ENCODE data around the gene MYBPHL.

MYBPHL gene

DNA sequence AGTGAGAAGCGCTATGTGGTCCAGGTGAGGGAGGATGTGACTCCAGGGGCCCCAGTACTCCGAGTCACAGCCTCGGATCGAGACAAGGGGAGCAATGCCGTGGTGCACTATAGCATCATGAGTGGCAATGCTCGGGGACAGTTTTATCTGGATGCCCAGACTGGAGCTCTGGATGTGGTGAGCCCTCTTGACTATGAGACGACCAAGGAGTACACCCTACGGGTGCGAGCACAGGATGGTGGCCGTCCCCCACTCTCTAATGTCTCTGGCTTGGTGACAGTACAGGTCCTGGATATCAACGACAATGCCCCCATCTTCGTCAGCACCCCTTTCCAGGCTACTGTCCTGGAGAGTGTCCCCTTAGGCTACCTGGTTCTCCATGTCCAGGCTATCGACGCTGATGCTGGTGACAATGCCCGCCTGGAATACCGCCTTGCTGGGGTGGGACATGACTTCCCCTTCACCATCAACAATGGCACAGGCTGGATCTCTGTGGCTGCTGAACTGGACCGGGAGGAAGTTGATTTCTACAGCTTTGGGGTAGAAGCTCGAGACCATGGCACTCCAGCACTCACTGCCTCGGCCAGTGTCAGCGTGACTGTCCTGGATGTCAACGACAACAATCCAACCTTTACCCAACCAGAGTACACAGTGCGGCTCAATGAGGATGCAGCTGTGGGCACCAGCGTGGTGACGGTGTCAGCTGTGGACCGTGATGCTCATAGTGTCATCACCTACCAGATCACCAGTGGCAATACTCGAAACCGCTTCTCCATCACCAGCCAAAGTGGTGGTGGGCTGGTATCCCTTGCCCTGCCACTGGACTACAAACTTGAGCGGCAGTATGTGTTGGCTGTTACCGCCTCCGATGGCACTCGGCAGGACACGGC, 55.3 kb downstream of the MYBPHL start:
- no peak for DNase-seq (ENCODE audit: low read depth)

DNA sequence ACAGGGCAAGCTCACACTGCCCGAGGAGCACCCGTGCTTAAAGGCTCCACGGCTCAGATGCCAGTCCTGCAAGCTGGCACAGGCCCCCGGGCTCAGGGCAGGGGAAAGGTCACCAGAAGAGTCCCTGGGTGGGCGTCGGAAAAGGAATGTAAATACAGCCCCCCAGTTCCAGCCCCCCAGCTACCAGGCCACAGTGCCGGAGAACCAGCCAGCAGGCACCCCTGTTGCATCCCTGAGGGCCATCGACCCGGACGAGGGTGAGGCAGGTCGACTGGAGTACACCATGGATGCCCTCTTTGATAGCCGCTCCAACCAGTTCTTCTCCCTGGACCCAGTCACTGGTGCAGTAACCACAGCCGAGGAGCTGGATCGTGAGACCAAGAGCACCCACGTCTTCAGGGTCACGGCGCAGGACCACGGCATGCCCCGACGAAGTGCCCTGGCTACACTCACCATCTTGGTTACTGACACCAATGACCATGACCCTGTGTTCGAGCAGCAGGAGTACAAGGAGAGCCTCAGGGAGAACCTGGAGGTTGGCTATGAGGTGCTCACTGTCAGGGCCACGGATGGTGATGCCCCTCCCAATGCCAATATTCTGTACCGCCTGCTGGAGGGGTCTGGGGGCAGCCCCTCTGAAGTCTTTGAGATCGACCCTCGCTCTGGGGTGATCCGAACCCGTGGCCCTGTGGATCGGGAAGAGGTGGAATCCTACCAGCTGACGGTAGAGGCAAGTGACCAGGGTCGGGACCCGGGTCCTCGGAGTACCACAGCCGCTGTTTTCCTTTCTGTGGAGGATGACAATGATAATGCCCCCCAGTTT, 56.1 kb downstream of the MYBPHL start:
- no peak for DNase-seq (ENCODE audit: low read depth)

GRCh38 chr1:109249654-109250401, 57.0 kb downstream of the MYBPHL start:
- no peak for DNase-seq (ENCODE audit: low read depth)

DNA sequence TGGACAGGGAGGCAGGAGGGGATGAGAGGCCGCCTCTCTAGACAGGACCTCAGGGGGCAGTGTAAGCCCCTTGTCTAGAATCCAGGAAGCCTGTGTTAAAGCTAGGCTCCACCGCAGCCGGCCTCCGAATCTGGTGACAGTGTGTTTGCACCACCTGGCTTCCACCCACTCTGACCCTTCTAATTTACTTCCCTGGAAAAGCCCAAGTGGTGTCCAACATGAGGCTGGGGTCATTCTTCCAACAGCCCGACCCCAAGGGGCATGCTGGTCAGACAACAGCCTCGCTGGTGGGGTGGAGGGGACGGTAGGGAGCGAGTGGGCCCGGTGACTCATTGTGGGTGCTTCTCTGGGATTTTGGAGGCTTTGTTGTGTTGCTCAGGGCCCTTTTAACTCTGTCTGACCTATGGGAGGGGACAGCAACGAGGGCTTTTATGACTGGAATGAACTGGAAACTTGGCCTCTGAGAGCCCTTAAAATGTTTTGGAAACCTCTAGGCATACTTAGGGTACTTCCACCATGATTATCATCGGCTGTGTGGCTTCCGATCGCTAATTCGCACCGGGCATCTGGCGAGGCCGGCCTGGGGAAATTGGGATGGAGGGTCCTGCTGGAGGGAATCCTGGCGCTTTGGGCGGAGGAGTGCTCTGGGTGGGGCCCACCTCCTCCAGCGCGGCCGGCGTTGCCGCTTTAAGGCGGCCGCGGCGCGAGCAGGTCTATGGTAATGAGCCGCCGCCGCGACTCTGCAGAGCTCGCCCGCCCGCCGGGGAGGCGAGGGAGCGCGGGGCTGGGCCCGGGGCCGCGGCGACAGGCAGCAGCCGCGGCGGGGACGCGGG, 57.8 kb downstream of the MYBPHL start, which contains the start of gene CELSR2:
Gene CELSR2 (plus strand): TSS at position 743 of the 833 bp plus-strand sequence. CDS start 541 bp downstream, outside the sequence.
- peak; percentile 15 for DNase-seq (ENCODE audit: low read depth)

- DNase-seq (ENCODE audit: low read depth), result no peak
These were observed 58.4 kb downstream of the MYBPHL start for GRCh38 chr1:109248444-109248796.

DNA sequence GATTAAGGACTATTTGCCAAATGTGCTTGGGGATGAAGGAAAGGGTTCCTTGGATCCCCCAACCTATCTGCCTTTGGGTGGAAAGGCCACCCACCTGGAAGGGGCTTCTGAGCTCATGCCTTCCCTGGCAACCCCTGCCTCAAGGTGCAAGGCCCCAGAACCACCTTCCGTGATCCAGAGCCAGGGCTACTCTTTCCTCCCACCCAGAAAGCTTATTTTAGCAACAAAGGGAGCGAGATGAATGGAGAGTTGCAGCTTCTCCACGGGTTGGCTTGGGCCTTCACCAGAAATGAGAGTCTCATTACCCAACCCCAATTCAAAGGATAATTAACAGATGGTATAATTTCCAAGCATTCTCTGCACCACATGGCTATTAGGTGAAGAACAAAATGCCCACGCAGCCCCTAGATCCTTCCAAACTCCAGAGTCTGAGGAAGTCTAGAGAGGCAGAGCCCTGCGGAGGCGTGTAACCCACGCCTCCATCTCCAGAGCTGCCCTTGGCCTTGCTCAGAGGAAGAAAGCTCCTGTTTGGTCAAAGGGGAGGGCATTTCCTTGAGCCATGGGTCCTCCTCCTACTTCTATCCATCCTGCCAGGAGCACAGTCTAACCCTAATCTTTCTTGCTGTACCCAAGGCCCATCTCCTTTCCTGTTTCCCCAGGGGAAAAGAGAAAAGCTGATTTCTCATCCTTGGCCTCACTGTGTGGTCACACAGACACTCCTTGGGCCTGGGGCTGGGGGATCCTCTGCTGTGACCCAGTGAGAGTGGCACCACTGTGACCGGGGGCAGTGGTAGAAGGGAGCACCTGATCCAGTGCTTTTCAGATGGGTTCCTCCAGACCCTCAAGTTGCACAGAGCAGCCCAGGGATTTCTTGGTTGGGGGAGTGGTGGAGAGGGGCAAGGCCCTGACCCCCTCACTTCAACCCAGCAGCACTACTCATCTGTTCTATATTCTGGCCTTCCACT, 59.1 kb downstream of the MYBPHL start:
- no peak for DNase-seq (ENCODE audit: low read depth)

- no peak for DNase-seq (ENCODE audit: low read depth)
These were observed 60.7 kb downstream of the MYBPHL start for GRCh38 chr1:109246141-109246551.

DNA sequence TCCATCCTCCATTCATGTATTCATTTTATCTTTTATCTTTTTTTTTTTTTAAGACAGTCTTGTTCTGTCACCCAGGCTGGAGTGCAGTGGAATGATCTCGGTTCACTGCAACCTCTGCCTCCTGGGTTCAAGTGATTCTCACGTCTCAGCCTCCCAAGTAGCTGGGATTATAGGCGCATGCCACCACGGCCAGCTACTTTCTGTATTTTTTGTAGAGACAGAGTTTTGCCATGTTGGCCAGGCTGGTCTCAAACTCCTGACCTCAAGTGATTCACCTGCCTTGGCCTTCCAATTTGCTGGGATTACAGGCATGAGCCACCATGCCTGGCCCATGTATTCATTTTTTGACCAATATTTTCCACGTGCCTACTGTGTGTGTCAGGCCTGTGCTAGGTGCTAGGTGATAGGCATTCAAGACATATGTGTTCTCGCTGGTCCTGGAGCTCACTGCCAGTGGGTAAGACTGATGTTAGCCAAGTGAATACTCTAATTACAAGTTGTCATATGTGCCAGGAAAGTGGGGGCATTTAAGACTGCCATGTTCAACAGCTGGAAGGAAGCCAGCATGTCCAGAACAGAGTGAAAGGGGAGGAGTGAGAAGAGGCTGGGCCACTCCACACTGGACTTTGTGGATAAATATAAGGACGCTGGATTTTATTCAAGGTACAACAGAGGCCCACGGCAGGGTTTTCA, 62.8 kb downstream of the MYBPHL start:
- DNase-seq (ENCODE audit: low read depth), result no peak

DNA sequence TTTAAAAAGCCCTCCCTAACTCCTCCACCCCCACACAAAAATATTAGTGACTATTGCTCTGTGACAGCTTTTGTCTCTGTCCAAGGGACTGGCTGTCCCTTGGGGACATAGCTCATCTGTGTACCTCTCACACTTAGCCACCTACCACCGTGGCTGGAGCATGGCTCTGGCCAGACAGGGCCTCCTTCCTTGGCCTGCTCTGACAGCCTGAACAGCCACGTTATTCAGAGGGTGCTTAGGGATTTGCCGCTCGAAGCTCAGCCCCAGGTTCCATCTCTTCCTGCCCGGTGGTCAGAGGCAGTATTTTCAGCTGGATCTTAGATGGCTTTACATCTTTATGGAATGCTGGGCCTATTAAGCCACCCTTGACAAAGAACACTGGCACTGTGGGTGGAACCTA, 63.6 kb downstream of the MYBPHL start:
- DNase-seq (ENCODE audit: low read depth), result no peak

GRCh38 chr1:109242387-109242786, 64.4 kb downstream of the MYBPHL start:
- no peak for DNase-seq (ENCODE audit: low read depth)
